OCI-LY1 (cell line): ENCODE data around the gene PIGZ.

ENCODE experiments used
- H2AFZ ChIP-seq: fragments of 200-600 bp; sonication (generic), shearing (Covaris generic); 2 replicates; pipeline ENCODE4 v1.6.0; 2014; ENCODE audit warnings: antibody characterized with exemption, mild to moderate bottlenecking, low read length
- H3F3A ChIP-seq: fragments of 200-600 bp; sonication (generic), shearing (Covaris generic); 2 replicates; pipeline ENCODE4 v1.6.0; 2014; ENCODE audit warnings: mild to moderate bottlenecking, antibody characterized with exemption, low read length, moderate library complexity; ENCODE audit not compliant: insufficient read depth
- H3K27ac ChIP-seq: fragments of 200-600 bp; sonication (generic); 2 replicates; pipeline ENCODE4 v1.5.1; 2014; ENCODE audit warnings: low read length, mixed run types, mild to moderate bottlenecking, low read depth; ENCODE audit not compliant: poor library complexity, severe bottlenecking
- H3K27me3 ChIP-seq: fragments of 200-600 bp; sonication (generic); 2 replicates; pipeline ENCODE4 v1.6.0; 2014; ENCODE audit warnings: antibody characterized with exemption, mild to moderate bottlenecking, low read length, moderate library complexity; ENCODE audit not compliant: insufficient read depth
- H3K36me3 ChIP-seq: fragments of 200-600 bp; sonication (generic); 2 replicates; pipeline ENCODE4 v1.6.1; 2014; ENCODE audit warnings: mild to moderate bottlenecking, antibody characterized with exemption, low read length, moderate library complexity, mixed read lengths; ENCODE audit not compliant: insufficient read depth
- H3K4me1 ChIP-seq: fragments of 200-600 bp; sonication (generic); 2 replicates; pipeline ENCODE4 v1.5.1; 2014; ENCODE audit warnings: mild to moderate bottlenecking, low read length, moderate library complexity; ENCODE audit not compliant: insufficient read depth, severe bottlenecking
- H3K4me2 ChIP-seq: fragments of 200-600 bp; sonication (generic), shearing (Covaris generic); 2 replicates; pipeline ENCODE4 v1.6.1; 2014; ENCODE audit warnings: low read length
- H3K4me3 ChIP-seq: fragments of 200-600 bp; sonication (generic); 2 replicates; pipeline ENCODE4 v1.5.1; 2014; ENCODE audit warnings: low read length, low read depth, mild to moderate bottlenecking, mixed read lengths; ENCODE audit not compliant: poor library complexity, severe bottlenecking
- H3K79me2 ChIP-seq: fragments of 200-600 bp; shearing (Covaris generic); 2 replicates; pipeline ENCODE4 v1.6.1; 2016; ENCODE audit warnings: mixed run types, low read length, mixed read lengths; ENCODE audit not compliant: insufficient read depth
- H3K9ac ChIP-seq: fragments of 200-600 bp; sonication (generic), shearing (Covaris generic); 2 replicates; pipeline ENCODE4 v1.6.1; 2014; ENCODE audit warnings: mild to moderate bottlenecking, low read length, mixed read lengths
- H3K9me2 ChIP-seq: fragments of 200-600 bp; sonication (generic), shearing (Covaris generic); 2 replicates; pipeline ENCODE4 v1.6.1; 2014; ENCODE audit warnings: low read depth, mild to moderate bottlenecking, low read length, mixed read lengths
- H3K9me3 ChIP-seq: fragments of 200-600 bp; shearing (Covaris generic); 2 replicates; pipeline ENCODE4 v1.6.1; 2014; ENCODE audit warnings: low read length, mixed read lengths
- H4K20me1 ChIP-seq: fragments of 200-600 bp; sonication (generic), shearing (Covaris generic); 2 replicates; pipeline ENCODE4 v1.6.0; 2016; ENCODE audit warnings: mild to moderate bottlenecking, low read length; ENCODE audit not compliant: insufficient read depth
- EZH2 ChIP-seq: fragments of 200-600 bp; sonication (generic), shearing (Covaris generic); IDR thresholded peaks from 2 replicates; pipeline ENCODE4 v1.8.0; 2017; ENCODE audit warnings: borderline replicate concordance, mixed run types, mild to moderate bottlenecking, antibody characterized with exemption, low read length, moderate library complexity, mixed read lengths
- TF ChIP-seq, protein P1 (sequence below): fragments of 200-600 bp; sonication (generic), shearing (Covaris generic); IDR thresholded peaks from 2 replicates; pipeline ENCODE4 v1.5.1; 2017; ENCODE audit warnings: mild to moderate bottlenecking, antibody characterized with exemption, low read length, moderate library complexity, mixed read lengths

Gene PIGZ

DNA sequence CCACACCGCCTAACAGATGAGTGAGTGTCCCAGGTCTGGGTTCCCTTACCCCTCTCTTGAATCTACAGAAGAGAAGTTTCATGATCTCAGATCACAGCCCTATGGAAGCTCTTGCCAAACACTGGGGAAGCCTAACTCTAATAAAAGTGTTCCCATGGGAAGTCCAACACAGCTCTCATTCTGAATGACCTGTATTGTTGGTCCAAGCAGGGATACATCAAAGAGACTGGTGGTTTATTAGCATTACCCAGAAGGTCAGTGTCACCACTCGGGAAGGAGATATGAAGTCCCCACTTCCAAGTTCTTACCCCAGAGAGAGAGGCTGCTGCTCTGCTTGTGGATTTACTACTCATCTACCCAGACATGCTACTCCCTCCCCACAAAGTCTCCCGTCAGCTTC, 17.3 kb downstream of the PIGZ start:
- Histone ChIP-seq H3K27ac (no peak overlapping the region), H3K36me3 (no peaks in the 10 kb centered on the region; the same call in 1 of the 2 replicates), H4K20me1 (no peaks in the 10 kb centered on the region), H3K79me2 (no peaks in the 10 kb centered on the region), H3K9me3 (0 out of 2 replicates have a peak, but pooled peaks cover 2% of the 10 kb centered on the region), H3K27me3 (peaks cover 12% of the 10 kb centered on the region), H3K4me2 (no peak overlapping the region), H3K9me2 (no peaks in the 10 kb centered on the region), H3K4me3 (no peak overlapping the region), H3F3A (no peaks in the 10 kb centered on the region), H3K9ac (no peak overlapping the region), H2AFZ (no peak overlapping the region), H3K4me1 (no peaks in the 10 kb centered on the region)
- TF ChIP-seq, protein P1, sequence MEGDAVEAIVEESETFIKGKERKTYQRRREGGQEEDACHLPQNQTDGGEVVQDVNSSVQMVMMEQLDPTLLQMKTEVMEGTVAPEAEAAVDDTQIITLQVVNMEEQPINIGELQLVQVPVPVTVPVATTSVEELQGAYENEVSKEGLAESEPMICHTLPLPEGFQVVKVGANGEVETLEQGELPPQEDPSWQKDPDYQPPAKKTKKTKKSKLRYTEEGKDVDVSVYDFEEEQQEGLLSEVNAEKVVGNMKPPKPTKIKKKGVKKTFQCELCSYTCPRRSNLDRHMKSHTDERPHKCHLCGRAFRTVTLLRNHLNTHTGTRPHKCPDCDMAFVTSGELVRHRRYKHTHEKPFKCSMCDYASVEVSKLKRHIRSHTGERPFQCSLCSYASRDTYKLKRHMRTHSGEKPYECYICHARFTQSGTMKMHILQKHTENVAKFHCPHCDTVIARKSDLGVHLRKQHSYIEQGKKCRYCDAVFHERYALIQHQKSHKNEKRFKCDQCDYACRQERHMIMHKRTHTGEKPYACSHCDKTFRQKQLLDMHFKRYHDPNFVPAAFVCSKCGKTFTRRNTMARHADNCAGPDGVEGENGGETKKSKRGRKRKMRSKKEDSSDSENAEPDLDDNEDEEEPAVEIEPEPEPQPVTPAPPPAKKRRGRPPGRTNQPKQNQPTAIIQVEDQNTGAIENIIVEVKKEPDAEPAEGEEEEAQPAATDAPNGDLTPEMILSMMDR, result no peak
- no peak for TF ChIP-seq EZH2

DNA sequence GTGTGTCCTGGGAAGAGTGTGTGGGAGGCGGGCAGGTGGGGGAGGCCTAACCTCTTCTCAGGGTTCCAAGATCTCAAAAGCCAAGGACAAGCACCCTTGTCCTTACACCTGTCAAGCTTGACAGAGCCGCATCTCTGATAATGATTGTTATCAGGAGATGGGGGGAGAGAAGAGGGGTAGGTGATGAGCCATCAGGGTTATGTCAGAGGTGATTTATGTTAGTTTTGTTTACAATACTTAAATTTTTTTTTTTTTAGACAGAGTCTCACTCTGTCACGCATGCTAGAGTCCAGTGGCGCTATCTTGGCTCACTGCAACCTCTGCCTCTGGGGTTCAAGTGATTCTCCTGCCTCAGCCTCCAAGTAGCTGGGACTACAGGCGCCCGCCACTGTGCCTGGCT, 18.9 kb downstream of the PIGZ start:
- Histone ChIP-seq H3K27me3 (peaks cover 12% of the 10 kb centered on the region), H3K4me2 (no peak overlapping the region), H3K9ac (no peak overlapping the region), H3K9me2 (no peaks in the 10 kb centered on the region), H3K9me3 (no peaks in the 10 kb centered on the region), H3F3A (no peaks in the 10 kb centered on the region), H2AFZ (no peak overlapping the region), H3K79me2 (no peaks in the 10 kb centered on the region), H3K4me3 (no peak overlapping the region), H4K20me1 (no peaks in the 10 kb centered on the region), H3K27ac (no peak overlapping the region), H3K36me3 (peaks cover 5% of the 10 kb centered on the region; the same call in 1 of the 2 replicates), H3K4me1 (no peaks in the 10 kb centered on the region)
- TF ChIP-seq, protein P1, result no peak
- TF ChIP-seq EZH2, result no peak

DNA sequence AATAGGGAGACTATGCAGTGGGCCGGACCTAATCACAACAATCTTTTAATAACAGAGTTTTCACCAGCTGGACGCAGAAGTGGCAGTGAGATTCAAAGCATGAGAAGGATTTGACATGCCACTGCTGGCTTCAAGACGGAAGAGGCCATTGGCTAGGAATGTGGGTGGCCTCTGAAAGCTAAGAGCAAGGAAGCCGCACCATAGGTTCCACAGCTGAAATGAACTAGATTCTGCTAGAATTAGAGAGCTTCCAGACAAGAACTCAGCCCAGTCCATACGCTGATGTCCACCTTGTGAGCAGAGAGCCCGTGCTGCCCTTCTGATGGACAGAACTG, 19.4 kb downstream of the PIGZ start:
- Histone ChIP-seq H3K27me3 (peaks cover 12% of the 10 kb centered on the region), H3K4me2 (no peak overlapping the region), H3K27ac (no peak overlapping the region), H2AFZ (no peak overlapping the region), H3K4me3 (no peak overlapping the region), H4K20me1 (no peaks in the 10 kb centered on the region), H3K9ac (no peak overlapping the region), H3K79me2 (no peaks in the 10 kb centered on the region), H3K9me2 (no peaks in the 10 kb centered on the region), H3F3A (no peaks in the 10 kb centered on the region), H3K9me3 (no peaks in the 10 kb centered on the region), H3K36me3 (peaks cover 6% of the 10 kb centered on the region; the same call in 1 of the 2 replicates), H3K4me1 (no peaks in the 10 kb centered on the region)
- TF ChIP-seq, protein P1, result no peak
- no peak for TF ChIP-seq EZH2
